Small intestine (tissue), 16 donors: ENCODE measurements around the gene RPS6KA3. TPM values are rescaled to one million over a fixed set of nuclear protein-coding genes. Genes with fewer than 3 reads are reported as not detected.

ENCODE experiments used
- DNase-seq, 2 donors: peaks; one replicate each; pipeline versions ENCODE4 v3.0.0 to v3.0.0-alpha.2; 2013
- FAIRE-seq: peaks from 2 replicates; lab custom pipeline; 2012; peaks lifted over from hg19 to GRCh38; lab: Jason Lieb, UNC
- H3K27ac ChIP-seq, 3 donors: one replicate each; pipeline ENCODE4 v1.5.1; 2013; ENCODE audit warnings: low read length in 2 of 3, mild to moderate bottlenecking in 2 of 3, control low read depth in 1 of 3, inconsistent platforms in 1 of 3, low read depth in 1 of 3, moderate library complexity in 1 of 3
- H3K27me3 ChIP-seq, 3 donors: one replicate each; pipeline ENCODE4 v1.6.1; 2013; ENCODE audit warnings: low read length in 3 of 3, inconsistent platforms in 1 of 3; ENCODE audit not compliant: control insufficient read depth in 3 of 3, insufficient read depth in 3 of 3
- H3K36me3 ChIP-seq, 3 donors: one replicate each; pipeline ENCODE4 v1.6.1; 2013; ENCODE audit warnings: low read length in 3 of 3, inconsistent platforms in 1 of 3, low read depth in 1 of 3, mild to moderate bottlenecking in 1 of 3, moderate library complexity in 1 of 3; ENCODE audit not compliant: control insufficient read depth in 3 of 3, insufficient read depth in 2 of 3
- H3K4me1 ChIP-seq, 3 donors: one replicate each; pipeline ENCODE4 v1.6.1; 2013; ENCODE audit warnings: low read length in 2 of 3, inconsistent platforms in 1 of 3, low read depth in 1 of 3, mild to moderate bottlenecking in 1 of 3, moderate library complexity in 1 of 3; ENCODE audit not compliant: control insufficient read depth in 3 of 3, insufficient read depth in 2 of 3
- H3K4me3 ChIP-seq, 3 donors: one replicate each; pipeline ENCODE4 v1.5.1; 2013; ENCODE audit warnings: low read length in 3 of 3, control low read depth in 1 of 3, inconsistent platforms in 1 of 3, low read depth in 1 of 3, mild to moderate bottlenecking in 1 of 3, moderate library complexity in 1 of 3
- H3K9me3 ChIP-seq, 2 donors: one replicate each; pipeline ENCODE4 v1.6.1; 2013; ENCODE audit warnings: low read depth in 1 of 2, low read length in 1 of 2; ENCODE audit not compliant: control insufficient read depth in 2 of 2, insufficient read depth in 1 of 2
- WGBS, 3 donors: extraction: QIAGEN DNeasy Blood & Tissue Kit; methylation state at CpG; one replicate each; pipeline ENCODE4 v1.1.7; 2013; 5-methylcytosine and 5-hydroxymethylcytosine counted together
- long read RNA-seq, 10 donors: transcript quantifications; one replicate each; lab custom pipeline, GENCODE V29; 2026
- polyA plus RNA-seq, 4 donors: library from polyadenylated mRNA; stranded (reverse) in 3 of 4; unstranded in 1 of 4; fragments of 200-250 nt in 3 of 4; fragments of 120-200 nt in 1 of 4; gene quantifications; one replicate each; pipeline versions ENCODE4 v1.2.1 to v1.2.3, GENCODE V29; 2013
- donor health status: healthy with polysubstance abuse.
- donor health status: control.
- donor health status: control.
- donor health status: Bipolar disorder and iron deficiency.
- donor health status: healthy.

Gene RPS6KA3
- 10 to 100 TPM; 11.1 to 55.5 (median 16.6) TPM for polyA plus RNA-seq
- long read RNA-seq, donor 1, full-length matches to known transcripts = 7 of 15 reads
- long read RNA-seq, donor 1, partial matches to known transcripts = 8 of 15 reads
- long read RNA-seq, donor 1, other reads (novel, unspliced or antisense) = 0 of 15 reads
- long read RNA-seq, donor 2 = 0 reads
- long read RNA-seq, donor 3, full-length matches to known transcripts = 2 of 2 reads
- long read RNA-seq, donor 3, partial matches to known transcripts = 0 of 2 reads
- long read RNA-seq, donor 3, other reads (novel, unspliced or antisense) = 0 of 2 reads
- long read RNA-seq, donor 4 = 0 reads
- long read RNA-seq, donor 5 = 0 reads
- long read RNA-seq, donor 6, full-length matches to known transcripts = 4 of 4 reads
- long read RNA-seq, donor 6, partial matches to known transcripts = 0 of 4 reads
- long read RNA-seq, donor 6, other reads (novel, unspliced or antisense) = 0 of 4 reads
- long read RNA-seq, donor 7, full-length matches to known transcripts = 4 of 4 reads
- long read RNA-seq, donor 7, partial matches to known transcripts = 0 of 4 reads
- long read RNA-seq, donor 7, other reads (novel, unspliced or antisense) = 0 of 4 reads
- long read RNA-seq, donor 8 = 0 reads
- long read RNA-seq, donor 9 = 0 reads
- long read RNA-seq, donor 10, full-length matches to known transcripts = 9 of 9 reads
- long read RNA-seq, donor 10, partial matches to known transcripts = 0 of 9 reads
- long read RNA-seq, donor 10, other reads (novel, unspliced or antisense) = 0 of 9 reads

DNA sequence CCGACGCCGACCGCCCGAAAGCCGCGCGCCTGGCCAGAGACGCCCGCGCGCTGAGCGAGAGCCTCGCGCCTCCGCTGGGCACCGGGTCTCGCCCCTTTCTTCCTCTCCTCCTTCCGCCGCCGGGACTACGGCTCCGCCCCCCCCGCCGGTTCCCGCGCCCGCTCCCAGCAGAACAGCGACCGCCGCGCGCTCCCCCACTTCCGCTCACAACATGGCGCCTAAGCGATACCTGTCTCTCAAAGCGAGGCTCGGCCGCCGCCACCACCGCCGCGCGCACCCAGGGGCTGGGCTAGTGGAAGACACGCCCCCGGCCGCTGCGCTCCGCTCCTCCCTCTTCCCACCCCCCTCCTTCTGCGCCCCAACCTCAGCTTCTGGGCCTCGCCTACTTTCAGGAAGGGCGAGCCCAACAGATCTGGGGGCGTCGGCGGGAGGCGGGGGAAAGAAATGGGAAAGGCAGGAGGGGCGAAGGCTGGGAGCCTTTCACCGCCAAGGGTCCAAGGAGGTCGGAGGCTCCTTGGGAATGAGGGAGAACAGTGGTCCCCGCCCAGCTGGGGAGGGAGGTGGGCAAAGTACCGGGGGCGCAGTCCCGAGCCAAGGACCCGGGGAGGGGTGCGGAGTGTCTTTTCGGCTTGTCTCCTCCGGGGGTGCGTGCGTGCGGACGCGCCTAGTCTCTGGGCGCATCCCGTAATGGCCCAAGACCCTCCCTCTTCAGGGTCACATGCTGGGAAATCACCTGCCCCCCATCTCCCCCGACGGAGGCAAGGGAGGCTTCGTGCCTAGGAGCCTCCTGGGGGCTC lies at the start of gene RPS6KA3:
TSS of gene RPS6KA3 (minus strand) at position 100 of the 797 bp plus-strand sequence. CDS start 277 bp downstream, outside the sequence.
- 1 to 29% (median 7%) methylated on average over 18 to 77 of the region's 77 CpGs for WGBS, 3 donors
- no peaks in the 10 kb centered on the region for H3K4me1 ChIP-seq
- H3K4me3 ChIP-seq = peak within 1 kb of the TSS; percentile 69 to 91 (median 80)
- DNase-seq = peak; percentile 88 to 93
- H3K27me3 ChIP-seq = no peaks in the 10 kb centered on the region
- H3K36me3 ChIP-seq = no peaks in the 10 kb centered on the region
- H3K27ac ChIP-seq = peak within 1 kb of the TSS; percentile 78 to 95 (median 80)
- H3K9me3 ChIP-seq = no peaks in the 10 kb centered on the region
- FAIRE-seq = no peak

DNA sequence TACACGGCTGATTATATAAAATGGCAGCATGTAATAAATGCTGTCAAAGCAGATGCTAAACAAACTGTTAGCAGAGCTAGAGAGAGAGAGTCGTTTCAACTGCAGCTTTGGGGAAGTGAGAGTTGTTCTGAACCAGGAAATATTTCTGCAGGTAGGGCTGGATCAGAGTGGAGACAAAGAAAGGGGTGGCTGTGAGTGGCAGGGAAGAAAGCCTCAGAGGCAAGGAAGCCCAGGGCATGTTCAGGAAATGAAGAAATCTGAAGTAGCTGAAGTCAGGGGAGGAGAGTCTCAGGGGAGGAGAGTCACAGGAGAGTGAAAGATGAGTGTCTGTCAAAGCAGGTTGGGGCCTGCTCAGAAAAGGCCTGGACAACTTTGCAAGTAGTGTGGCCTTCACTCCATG lies 48.4 kb upstream of the RPS6KA3 start:
- 34 to 53% (median 42%) methylated on average over 2 of the region's 2 CpGs for WGBS, 3 donors
- peak in 1 of 2 donors; percentile 6 for DNase-seq
- FAIRE-seq = no peak

DNA sequence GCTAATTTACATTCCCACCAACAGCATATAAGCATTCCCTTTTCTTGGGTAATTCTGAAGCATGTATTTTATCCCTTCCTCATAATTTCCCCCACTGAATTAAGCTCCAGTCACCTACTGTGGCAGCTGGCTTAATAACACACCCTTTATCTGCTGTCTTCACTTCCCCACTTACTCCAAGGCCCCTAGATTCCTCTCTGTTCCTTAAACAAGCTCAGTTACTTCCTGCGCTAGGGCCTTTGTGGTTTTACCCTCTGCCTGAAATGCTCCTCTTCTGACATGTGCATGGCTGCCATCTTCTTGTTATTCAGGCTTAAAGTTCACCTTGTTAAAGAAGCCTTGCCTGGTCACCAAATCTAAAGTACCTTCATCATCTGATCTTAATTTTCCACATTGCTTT lies 47.2 kb upstream of the RPS6KA3 start:
- no peak overlapping the region for H3K27ac ChIP-seq
- no peak overlapping the region for H3K4me3 ChIP-seq
- H3K27me3 ChIP-seq = no peaks in the 10 kb centered on the region
- no peaks in the 10 kb centered on the region for H3K36me3 ChIP-seq
- no peaks in the 10 kb centered on the region for H3K4me1 ChIP-seq
- no peaks in the 10 kb centered on the region for H3K9me3 ChIP-seq
- DNase-seq (no peak), FAIRE-seq (no peak)
- WGBS, 3 donors = 82 to 100% (median 90%) methylated on average over 1 of the region's 1 CpG

More for the DNA sequence above, 48.4 kb upstream of the RPS6KA3 start:
- no peak overlapping the region for H3K27ac ChIP-seq
- H3K4me3 ChIP-seq = no peak overlapping the region
- H3K27me3 ChIP-seq = no peaks in the 10 kb centered on the region
- H3K36me3 ChIP-seq = no peaks in the 10 kb centered on the region
- no peaks in the 10 kb centered on the region for H3K4me1 ChIP-seq
- H3K9me3 ChIP-seq = no peaks in the 10 kb centered on the region

DNA sequence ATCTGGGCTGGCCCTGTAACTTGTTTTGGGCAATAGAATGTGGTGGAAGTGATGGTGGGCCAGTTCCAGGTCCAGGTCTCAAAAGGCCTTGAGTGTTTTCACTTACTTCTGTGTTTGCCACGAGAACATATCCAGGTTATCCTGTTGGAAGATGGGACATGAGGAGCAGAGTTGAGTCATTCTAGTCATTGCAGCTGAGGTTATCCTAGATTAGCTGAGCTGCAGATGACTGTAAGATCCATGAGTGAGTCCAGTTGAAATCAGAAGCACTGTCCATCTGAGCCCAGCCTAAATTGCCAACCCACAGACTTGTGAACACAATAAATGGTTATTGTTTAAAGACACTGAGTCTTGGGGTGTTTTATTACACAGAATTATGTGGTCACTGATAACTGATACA lies 45.3 kb upstream of the RPS6KA3 start:
- no peak overlapping the region for H3K4me3 ChIP-seq
- no peak for FAIRE-seq
- 46 to 88% (median 84%) methylated on average over 1 of the region's 1 CpG for WGBS, 3 donors
- H3K27me3 ChIP-seq = no peaks in the 10 kb centered on the region
- no peak overlapping the region for H3K27ac ChIP-seq
- no peaks in the 10 kb centered on the region for H3K4me1 ChIP-seq
- H3K9me3 ChIP-seq = no peaks in the 10 kb centered on the region
- DNase-seq = no peak
- H3K36me3 ChIP-seq = no peaks in the 10 kb centered on the region

DNA sequence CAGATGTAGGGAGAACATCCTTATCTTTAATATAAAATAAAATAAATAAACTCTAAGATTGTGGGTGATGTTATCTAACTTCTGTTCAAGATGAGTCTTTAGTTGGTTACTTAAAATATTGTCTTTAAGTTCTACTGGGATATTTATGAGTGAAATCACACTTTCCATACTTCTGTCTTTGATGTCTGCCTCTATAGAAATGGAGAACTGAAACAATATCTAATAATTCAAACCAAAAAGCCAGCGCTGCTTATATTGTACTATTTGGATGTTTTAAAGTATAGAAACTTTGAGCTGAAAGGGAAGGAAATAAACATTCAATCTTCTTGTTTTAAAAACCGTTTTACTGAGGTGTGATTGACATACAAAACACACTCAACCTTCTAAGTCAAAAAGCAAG lies 44.8 kb upstream of the RPS6KA3 start:
- Histone ChIP-seq H3K4me3 (no peak overlapping the region), H3K4me1 (no peaks in the 10 kb centered on the region), H3K27me3 (no peaks in the 10 kb centered on the region), H3K36me3 (no peaks in the 10 kb centered on the region), H3K27ac (no peak overlapping the region), H3K9me3 (no peaks in the 10 kb centered on the region)
- FAIRE-seq (no peak), DNase-seq (no peak)
- WGBS, 3 donors = 48 to 81% (median 71%) methylated on average over 2 of the region's 2 CpGs

DNA sequence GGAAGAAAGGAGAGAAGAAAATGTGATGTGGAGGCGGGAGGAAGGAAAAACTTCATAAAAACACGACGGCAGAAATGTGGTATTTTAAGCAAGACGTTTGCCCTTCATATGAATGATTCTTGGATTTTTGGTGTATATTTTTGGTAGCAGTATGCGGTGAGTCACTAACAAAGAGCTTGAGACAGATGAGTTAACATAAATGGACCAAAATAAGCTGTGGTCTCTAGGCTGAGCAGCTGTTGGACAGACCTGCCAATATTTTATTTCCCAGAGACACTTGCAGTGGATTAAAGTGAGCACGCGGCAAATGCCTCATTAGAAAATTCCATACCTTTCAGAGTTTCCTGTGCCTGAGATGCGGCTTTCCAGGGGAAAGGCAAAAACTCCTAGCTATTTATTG lies 43.1 kb upstream of the RPS6KA3 start:
- no peak overlapping the region for H3K27ac ChIP-seq
- H3K27me3 ChIP-seq = no peaks in the 10 kb centered on the region
- H3K4me3 ChIP-seq = no peak overlapping the region
- no peak for DNase-seq
- no peak for FAIRE-seq
- no peaks in the 10 kb centered on the region for H3K36me3 ChIP-seq
- 67 to 90% (median 77%) methylated on average over 8 of the region's 8 CpGs for WGBS, 3 donors
- no peaks in the 10 kb centered on the region for H3K9me3 ChIP-seq
- no peaks in the 10 kb centered on the region for H3K4me1 ChIP-seq

DNA sequence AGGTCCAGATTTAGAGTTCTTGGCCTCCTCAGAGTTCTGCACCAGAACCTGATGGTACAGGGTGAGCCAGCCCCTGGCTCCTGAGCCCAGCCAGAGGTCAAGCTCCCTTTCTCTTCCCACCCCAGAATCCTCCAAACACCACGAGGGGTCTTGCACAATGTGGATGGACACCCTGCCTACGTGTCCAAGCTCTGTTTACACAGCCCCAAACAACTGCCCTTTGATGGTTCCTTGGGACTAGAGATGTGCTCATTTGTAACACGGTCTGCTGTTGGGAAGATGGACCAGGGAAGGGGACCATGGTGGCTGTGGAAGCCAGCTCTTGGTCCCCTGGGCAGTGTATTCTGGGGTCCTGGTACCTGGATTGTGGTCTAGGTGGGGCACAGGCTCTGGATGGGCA lies 40.0 kb upstream of the RPS6KA3 start:
- Histone ChIP-seq H3K27me3 (no peaks in the 10 kb centered on the region), H3K9me3 (no peaks in the 10 kb centered on the region), H3K36me3 (no peaks in the 10 kb centered on the region), H3K27ac (no peak overlapping the region), H3K4me1 (no peaks in the 10 kb centered on the region), H3K4me3 (no peak overlapping the region)
- no peak for DNase-seq
- WGBS, 3 donors = 52 to 84% (median 70%) methylated on average over 3 of the region's 3 CpGs
- no peak for FAIRE-seq

DNA sequence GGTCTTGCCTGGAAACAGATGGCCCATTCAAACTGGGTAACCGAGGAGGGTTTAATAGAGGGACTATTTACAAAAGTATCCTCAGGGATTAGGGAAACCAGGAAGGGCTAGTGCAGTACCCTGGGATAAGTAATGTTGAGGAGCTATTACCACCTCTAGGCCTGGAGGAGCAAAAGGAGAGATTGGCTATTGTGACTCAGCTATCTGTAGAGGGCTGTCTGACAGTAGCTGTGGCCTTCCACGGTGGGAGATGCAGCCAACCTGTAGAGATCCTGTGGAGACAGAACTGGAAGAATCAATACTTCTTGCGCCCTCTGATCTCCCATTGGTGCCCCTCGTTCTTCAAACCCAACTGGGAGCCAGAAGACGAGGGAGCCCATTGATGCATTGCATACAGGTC lies 34.1 kb upstream of the RPS6KA3 start:
- DNase-seq = no peak
- Histone ChIP-seq H3K4me1 (no peaks in the 10 kb centered on the region), H3K4me3 (no peak overlapping the region), H3K27ac (no peak overlapping the region), H3K36me3 (no peaks in the 10 kb centered on the region), H3K27me3 (no peaks in the 10 kb centered on the region), H3K9me3 (no peaks in the 10 kb centered on the region)
- no peak for FAIRE-seq
- 79 to 92% (median 87%) methylated on average over 5 of the region's 5 CpGs for WGBS, 3 donors
